Progenitor cell of endocrine pancreas (in vitro differentiated cells): Measurements from ENCODE around the gene TMCO6. TPM values are rescaled to one million over a fixed set of nuclear protein-coding genes. Genes with fewer than 3 reads are reported as not detected.
"Not testable (repeated sequence)": the region's sequence is repeated elsewhere in the genome, so short reads cannot be mapped to it uniquely, and the experiment has no call there.

Experiments used
- DNase-seq: peaks from one replicate; pipeline ENCODE4 v3.0.0; 2021; ENCODE audit warnings: low spot score; ENCODE audit not compliant: unreplicated experiment
- H3K27ac Mint-ChIP-seq: 2 replicates; pipeline ENCODE4 v1.8.0; 2021; ENCODE audit warnings: mild to moderate bottlenecking, moderate library complexity, mixed read lengths
- H3K27me3 Mint-ChIP-seq: 2 replicates; pipeline ENCODE4 v1.8.0; 2021; ENCODE audit warnings: mixed read lengths
- H3K36me3 Mint-ChIP-seq: 2 replicates; pipeline ENCODE4 v1.8.0; 2022; ENCODE audit warnings: mixed read lengths; ENCODE audit not compliant: insufficient read depth
- H3K4me1 Mint-ChIP-seq: 2 replicates; pipeline ENCODE4 v1.8.0; 2021; ENCODE audit warnings: low read depth, mixed read lengths
- H3K4me3 Mint-ChIP-seq: 2 replicates; pipeline ENCODE4 v1.8.0; 2021; ENCODE audit warnings: low read depth, mild to moderate bottlenecking, moderate library complexity, mixed read lengths
- H3K9me3 Mint-ChIP-seq: 2 replicates; pipeline ENCODE4 v1.8.0; 2021; ENCODE audit warnings: low read depth, mixed read lengths
- total RNA-seq: library from RNA; stranded (reverse); gene quantifications from 2 replicates; pipeline ENCODE4 v1.2.1, GENCODE V29; 2021
- TF ChIP-seq, protein P1 (sequence below): fragments of 200-600 bp; sonication (generic); IDR thresholded peaks from one replicate; pipeline ENCODE4 v1.5.0; 2021; ENCODE audit warnings: antibody characterized with exemption, mild to moderate bottlenecking; ENCODE audit not compliant: unreplicated experiment

The TMCO6 gene
- total RNA-seq, 1 donor from 2014 or later: 25.9 TPM

DNA sequence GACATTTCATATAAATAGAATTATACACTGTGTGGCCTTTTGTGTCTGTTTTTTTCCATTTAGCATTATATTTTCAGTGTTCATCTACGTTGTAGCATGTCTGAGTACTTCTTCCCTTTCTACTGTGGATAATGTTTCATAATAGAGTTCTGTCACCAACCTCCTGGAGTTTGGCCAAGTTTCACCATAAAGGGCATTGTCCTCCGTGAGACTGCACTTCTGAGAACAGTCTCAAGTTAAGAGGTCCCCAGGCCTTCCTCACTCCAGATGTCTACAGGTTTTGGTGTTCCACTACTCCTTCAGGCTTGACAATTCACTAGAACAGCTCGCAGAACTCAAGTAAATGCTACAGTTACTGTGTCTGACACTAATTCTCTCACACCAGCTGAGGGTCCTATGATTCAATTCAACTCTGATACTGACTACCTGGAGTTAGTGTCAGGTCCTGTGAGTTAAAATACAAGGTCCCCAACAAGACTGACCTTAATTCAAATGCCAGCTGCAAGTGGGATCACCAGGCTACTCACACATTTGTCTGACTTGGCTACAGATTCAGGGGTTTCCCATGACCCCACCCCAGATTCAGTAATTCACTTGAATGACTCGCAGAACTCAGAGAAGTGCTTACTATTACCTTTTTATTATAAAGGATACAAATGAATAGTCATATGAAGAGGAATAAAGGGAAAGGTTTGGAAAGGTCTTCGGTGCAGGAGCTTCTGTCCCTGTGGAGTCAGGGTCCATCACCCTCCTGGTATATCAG, 43.5 kb upstream of the TMCO6 start:
- H3K4me1 Mint-ChIP-seq: no peaks in the 10 kb centered on the region
- no peak overlapping the region for H3K27ac Mint-ChIP-seq
- no peaks in the 10 kb centered on the region for H3K36me3 Mint-ChIP-seq
- peaks cover 3% of the 10 kb centered on the region for H3K27me3 Mint-ChIP-seq
- H3K4me3 Mint-ChIP-seq: no peak overlapping the region
- no peak for DNase-seq
- TF ChIP-seq, protein P1, sequence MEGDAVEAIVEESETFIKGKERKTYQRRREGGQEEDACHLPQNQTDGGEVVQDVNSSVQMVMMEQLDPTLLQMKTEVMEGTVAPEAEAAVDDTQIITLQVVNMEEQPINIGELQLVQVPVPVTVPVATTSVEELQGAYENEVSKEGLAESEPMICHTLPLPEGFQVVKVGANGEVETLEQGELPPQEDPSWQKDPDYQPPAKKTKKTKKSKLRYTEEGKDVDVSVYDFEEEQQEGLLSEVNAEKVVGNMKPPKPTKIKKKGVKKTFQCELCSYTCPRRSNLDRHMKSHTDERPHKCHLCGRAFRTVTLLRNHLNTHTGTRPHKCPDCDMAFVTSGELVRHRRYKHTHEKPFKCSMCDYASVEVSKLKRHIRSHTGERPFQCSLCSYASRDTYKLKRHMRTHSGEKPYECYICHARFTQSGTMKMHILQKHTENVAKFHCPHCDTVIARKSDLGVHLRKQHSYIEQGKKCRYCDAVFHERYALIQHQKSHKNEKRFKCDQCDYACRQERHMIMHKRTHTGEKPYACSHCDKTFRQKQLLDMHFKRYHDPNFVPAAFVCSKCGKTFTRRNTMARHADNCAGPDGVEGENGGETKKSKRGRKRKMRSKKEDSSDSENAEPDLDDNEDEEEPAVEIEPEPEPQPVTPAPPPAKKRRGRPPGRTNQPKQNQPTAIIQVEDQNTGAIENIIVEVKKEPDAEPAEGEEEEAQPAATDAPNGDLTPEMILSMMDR: no peak
- H3K9me3 Mint-ChIP-seq: no peaks in the 10 kb centered on the region

DNA sequence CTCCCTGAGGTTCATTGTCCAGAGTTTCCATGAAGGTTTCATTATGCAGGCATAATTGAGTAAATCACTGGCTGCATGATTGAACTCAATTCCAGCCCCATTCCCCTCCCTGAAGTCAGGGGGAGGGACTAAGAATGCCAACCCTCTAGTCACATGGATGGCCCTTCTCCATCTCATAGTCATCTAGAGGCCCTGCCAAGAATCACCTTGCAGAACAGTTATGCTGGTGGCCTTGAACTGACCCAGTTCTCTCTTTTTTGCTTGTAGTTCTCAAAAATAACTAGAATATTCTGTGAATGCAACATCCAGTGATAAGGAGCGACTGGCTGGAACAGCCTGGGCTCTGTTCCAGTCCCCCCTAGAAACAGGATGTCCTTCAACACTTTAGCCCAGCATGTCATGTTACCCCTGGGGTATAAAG, 42.9 kb upstream of the TMCO6 start:
- H3K9me3 Mint-ChIP-seq: no peaks in the 10 kb centered on the region

DNA sequence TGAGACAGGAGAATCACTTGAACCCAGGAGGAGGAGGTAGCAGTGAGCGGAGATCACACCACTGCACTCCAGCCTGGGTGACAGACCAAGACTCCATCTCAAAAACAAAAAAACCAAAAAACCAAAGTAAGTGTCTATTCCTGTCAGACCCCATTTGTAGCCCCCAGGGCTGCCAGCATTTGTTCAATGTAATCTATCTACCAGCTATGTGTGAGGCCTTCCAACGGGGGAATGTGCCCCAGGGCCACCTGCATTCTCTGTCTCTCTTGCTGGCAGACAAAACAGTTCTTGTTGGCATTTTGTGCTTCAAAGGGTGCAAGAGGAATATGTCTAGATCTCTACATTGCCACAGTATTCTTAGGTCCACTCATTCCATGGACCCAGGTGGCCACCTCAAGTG, 40.4 kb upstream of the TMCO6 start:
- no peaks in the 10 kb centered on the region for H3K4me1 Mint-ChIP-seq
- H3K27me3 Mint-ChIP-seq: peaks cover 3% of the 10 kb centered on the region
- H3K36me3 Mint-ChIP-seq: no peaks in the 10 kb centered on the region
- TF ChIP-seq, protein P1: no peak
- H3K9me3 Mint-ChIP-seq: no peaks in the 10 kb centered on the region
- H3K4me3 Mint-ChIP-seq: no peak overlapping the region
- no peak overlapping the region for H3K27ac Mint-ChIP-seq
- no peak for DNase-seq

More for the DNA sequence above, 42.9 kb upstream of the TMCO6 start:
- H3K4me3 Mint-ChIP-seq: no peak overlapping the region
- H3K4me1 Mint-ChIP-seq: no peaks in the 10 kb centered on the region
- no peak for DNase-seq
- TF ChIP-seq, protein P1: no peak
- no peak overlapping the region for H3K27ac Mint-ChIP-seq
- peaks cover 3% of the 10 kb centered on the region for H3K27me3 Mint-ChIP-seq
- H3K36me3 Mint-ChIP-seq: no peaks in the 10 kb centered on the region

DNA sequence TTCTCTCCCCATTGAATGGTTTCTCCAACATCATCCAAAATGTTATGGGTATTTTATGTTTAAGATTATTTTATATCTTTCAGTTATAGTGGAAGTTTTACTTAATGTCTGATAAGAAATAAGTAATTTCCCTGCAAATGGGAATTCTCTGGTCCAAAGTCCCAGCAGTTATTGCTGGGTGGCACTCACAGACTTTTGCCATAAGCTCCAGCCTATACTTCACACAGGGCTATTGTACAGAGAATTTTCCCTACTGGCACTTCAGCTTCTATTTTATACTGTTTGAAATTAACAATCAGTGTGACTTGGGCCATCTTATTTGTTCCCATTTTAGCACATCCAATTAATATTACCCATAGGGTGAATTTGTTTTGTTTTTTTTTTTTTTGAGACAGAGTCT, 39.2 kb upstream of the TMCO6 start:
- Mint-ChIP-seq H3K4me1 (no peaks in the 10 kb centered on the region), H3K27ac (no peak overlapping the region), H3K4me3 (no peak overlapping the region), H3K9me3 (no peaks in the 10 kb centered on the region), H3K27me3 (peaks cover 3% of the 10 kb centered on the region), H3K36me3 (no peaks in the 10 kb centered on the region)
- TF ChIP-seq, protein P1: no peak
- no peak for DNase-seq

DNA sequence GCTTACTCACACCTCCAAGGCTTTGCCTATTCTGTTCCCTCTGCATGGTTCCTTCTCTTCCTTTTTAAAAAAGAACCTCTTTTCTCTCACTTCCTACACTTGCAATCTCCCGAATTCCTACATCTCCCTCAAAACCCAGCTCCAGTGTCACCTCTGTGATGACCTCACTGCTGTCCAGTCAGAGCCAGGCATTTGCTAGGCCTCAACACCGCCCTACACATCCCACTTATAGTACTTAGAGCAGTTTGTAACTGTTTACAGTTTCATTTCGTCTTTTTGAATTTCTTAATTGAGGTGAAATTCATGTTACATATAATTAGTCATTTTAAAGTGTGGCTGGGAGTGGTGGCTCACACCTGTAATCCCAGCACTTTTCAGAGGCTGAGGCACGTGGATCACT, 37.1 kb upstream of the TMCO6 start:
- DNase-seq: no peak
- H3K9me3 Mint-ChIP-seq: no peaks in the 10 kb centered on the region
- no peak overlapping the region for H3K27ac Mint-ChIP-seq
- no peaks in the 10 kb centered on the region for H3K27me3 Mint-ChIP-seq
- TF ChIP-seq, protein P1: no peak
- no peak overlapping the region for H3K4me3 Mint-ChIP-seq
- H3K36me3 Mint-ChIP-seq: no peaks in the 10 kb centered on the region
- no peaks in the 10 kb centered on the region for H3K4me1 Mint-ChIP-seq

DNA sequence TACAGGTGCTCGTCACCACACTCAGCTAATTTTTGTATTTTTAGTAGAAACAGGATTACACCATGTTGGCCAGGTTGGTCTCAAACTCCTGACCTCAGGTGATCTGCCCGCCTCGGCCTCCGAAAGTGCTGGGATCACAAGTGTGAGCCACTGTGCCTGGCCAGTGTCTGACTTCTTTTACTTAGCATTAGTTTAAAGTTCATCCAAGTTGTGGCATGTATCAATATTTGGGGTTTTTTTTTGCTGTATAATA, 35.9 kb upstream of the TMCO6 start:
- H3K27ac Mint-ChIP-seq, DNase-seq, H3K4me3 Mint-ChIP-seq, H3K36me3 Mint-ChIP-seq, H3K27me3 Mint-ChIP-seq, H3K4me1 Mint-ChIP-seq, H3K9me3 Mint-ChIP-seq: not testable (repeated sequence)
